Liver (tissue), 9 donors: ENCODE measurements around the gene SOCS3. TPM values are rescaled to one million over a fixed set of nuclear protein-coding genes. Genes with fewer than 3 reads are reported as not detected.

Experiments used
- DNase-seq: peaks from one replicate; pipeline ENCODE4 v3.0.0-alpha.2; 2017; ENCODE audit warnings: low spot score
- H3K27ac ChIP-seq, 2 donors: one replicate each; pipeline ENCODE4 v1.7.0; 2013; ENCODE audit warnings: inconsistent platforms in 2 of 2, low read length in 2 of 2, control low read depth in 1 of 2, low read depth in 1 of 2, mild to moderate bottlenecking in 1 of 2
- H3K27me3 ChIP-seq, 4 donors: one replicate each; pipeline versions ENCODE4 v1.6.1 to v1.7.0; 2013; ENCODE audit warnings: low read length in 3 of 4, inconsistent platforms in 1 of 4, mild to moderate bottlenecking in 1 of 4, moderate library complexity in 1 of 4; ENCODE audit not compliant: control insufficient read depth in 4 of 4, insufficient read depth in 4 of 4
- H3K36me3 ChIP-seq, 4 donors: one replicate each; pipeline versions ENCODE4 v1.6.1 to v1.7.0; 2013; ENCODE audit warnings: low read length in 3 of 4, mild to moderate bottlenecking in 3 of 4, low read depth in 1 of 4, moderate library complexity in 1 of 4; ENCODE audit not compliant: control insufficient read depth in 4 of 4, insufficient read depth in 3 of 4
- H3K4me1 ChIP-seq, 4 donors: one replicate each; pipeline versions ENCODE4 v1.6.1 to v1.7.0; 2013; ENCODE audit warnings: low read length in 3 of 4, mild to moderate bottlenecking in 3 of 4, moderate library complexity in 1 of 4; ENCODE audit not compliant: control insufficient read depth in 4 of 4, insufficient read depth in 4 of 4
- H3K4me3 ChIP-seq, 3 donors: one replicate each; pipeline versions ENCODE4 v1.6.1 to v1.7.0; 2013; ENCODE audit warnings: low read length in 3 of 3, control low read depth in 1 of 3, low read depth in 1 of 3, mild to moderate bottlenecking in 1 of 3
- H3K9ac ChIP-seq, 2 donors: one replicate each; pipeline ENCODE4 v1.7.0; 2013; ENCODE audit warnings: low read length in 2 of 2, mild to moderate bottlenecking in 2 of 2, moderate library complexity in 2 of 2, control low read depth in 1 of 2, low read depth in 1 of 2
- H3K9me3 ChIP-seq, 4 donors: one replicate each; pipeline versions ENCODE4 v1.6.1 to v1.7.0; 2013; ENCODE audit warnings: low read length in 3 of 4; ENCODE audit not compliant: control insufficient read depth in 4 of 4
- ATF3 ChIP-seq: IDR thresholded peaks from 2 replicates; pipeline ENCODE4 v1.6.1; 2016; ENCODE audit warnings: antibody characterized with exemption
- CTCF ChIP-seq: fragments of 150-350 bp; IDR thresholded peaks from 2 replicates; pipeline ENCODE4 v1.5.1; 2017; ENCODE audit warnings: improper control_type of control experiment, low read depth, low read length; ENCODE audit not compliant: missing input control
- EGR1 ChIP-seq, 2 donors: IDR thresholded peaks; 2 replicates each; pipeline ENCODE4 v1.6.1; 2016 to 2018; ENCODE audit warnings: antibody characterized with exemption in 2 of 2, low read depth in 2 of 2
- FOXA1 ChIP-seq: IDR thresholded peaks from 2 replicates; pipeline ENCODE4 v1.6.1; 2016; ENCODE audit warnings: antibody characterized with exemption
- FOXA2 ChIP-seq: IDR thresholded peaks from 2 replicates; pipeline ENCODE4 v1.6.1; 2016; ENCODE audit warnings: antibody characterized with exemption
- GABPA ChIP-seq, 2 donors: IDR thresholded peaks in 1 of 2; conservative IDR thresholded peaks in 1 of 2; 2 replicates each; pipeline ENCODE4 v1.6.1; 2016; ENCODE audit warnings: antibody characterized with exemption in 2 of 2, mild to moderate bottlenecking in 1 of 2, moderate library complexity in 1 of 2
- HNF4A ChIP-seq, 2 donors: conservative IDR thresholded peaks; 2 replicates each; pipeline ENCODE4 v1.6.1; 2016; ENCODE audit warnings: antibody characterized with exemption in 2 of 2, mild to moderate bottlenecking in 2 of 2
- HNF4G ChIP-seq: IDR thresholded peaks from 2 replicates; pipeline ENCODE4 v1.6.1; 2016; ENCODE audit warnings: antibody characterized with exemption
- JUND ChIP-seq, 2 donors: IDR thresholded peaks; 2 replicates each; pipeline ENCODE4 v1.6.1; 2016; ENCODE audit warnings: antibody characterized with exemption in 2 of 2
- MAX ChIP-seq: IDR thresholded peaks from 2 replicates; pipeline ENCODE4 v1.6.1; 2016; ENCODE audit warnings: antibody characterized with exemption
- NR2F2 ChIP-seq: IDR thresholded peaks from 2 replicates; pipeline ENCODE4 v1.6.1; 2016; ENCODE audit warnings: antibody characterized with exemption
- RAD21 ChIP-seq, 2 donors: IDR thresholded peaks; 2 replicates each; pipeline ENCODE4 v1.6.1; 2016; ENCODE audit warnings: antibody characterized with exemption in 2 of 2, mild to moderate bottlenecking in 2 of 2
- REST ChIP-seq: IDR thresholded peaks from 2 replicates; pipeline ENCODE4 v1.6.1; 2016; ENCODE audit warnings: antibody characterized with exemption, mild to moderate bottlenecking
- RXRA ChIP-seq, 2 donors: IDR thresholded peaks; 2 replicates each; pipeline ENCODE4 v1.6.1; 2017 to 2018; ENCODE audit warnings: antibody characterized with exemption in 2 of 2, mild to moderate bottlenecking in 1 of 2
- SP1 ChIP-seq: IDR thresholded peaks from 2 replicates; pipeline ENCODE4 v1.6.1; 2018; ENCODE audit warnings: antibody characterized with exemption, mild to moderate bottlenecking
- TAF1 ChIP-seq: conservative IDR thresholded peaks from 2 replicates; pipeline ENCODE4 v1.6.1; 2016; ENCODE audit warnings: antibody characterized with exemption, mild to moderate bottlenecking
- YY1 ChIP-seq: IDR thresholded peaks from 2 replicates; pipeline ENCODE4 v1.6.1; 2016; ENCODE audit warnings: antibody characterized with exemption, mild to moderate bottlenecking
- ZBTB33 ChIP-seq: IDR thresholded peaks from 2 replicates; pipeline ENCODE4 v1.6.1; 2016; ENCODE audit warnings: antibody characterized with exemption
- WGBS: extraction: QIAGEN DNeasy Blood & Tissue Kit; methylation state at CpG from one replicate; pipeline ENCODE4 v1.1.7; 2013; 5-methylcytosine and 5-hydroxymethylcytosine counted together
- polyA plus RNA-seq, 2 donors: library from polyadenylated mRNA; stranded (reverse) in 1 of 2; unstranded in 1 of 2; fragments of 200-250 nt in 1 of 2; fragments of >200 nt in 1 of 2; fragmentation: Nextera tagmentation in 1 of 2; extraction: Ambion mirVana in 1 of 2; gene quantifications; one replicate each; pipeline versions ENCODE4 v1.2.1 to v1.2.3, GENCODE V29; 2013 to 2015
- total RNA-seq, 2 donors: library from RNA; depleted of rRNA; stranded (reverse); fragments of >200 nt; gene quantifications; one replicate each; pipeline ENCODE4 v1.2.3, GENCODE V29; 2014
- donor health status: healthy.
- donor health status: healthy.
- donor health status: healthy.
- donor health status: healthy.
- donor health status: healthy.

Gene SOCS3
- total RNA-seq (10 to 100 TPM; 16.1 to 48.0 TPM), polyA plus RNA-seq (10 to 100 TPM; 12.2 to 20.5 TPM)

- TF ChIP-seq RAD21 (IDR thresholded peaks at IDR 0.05): peak; percentile 6 to 23
- TF ChIP-seq GABPA (IDR thresholded peaks at IDR 0.05 in 1 of 2, conservative IDR thresholded peaks at IDR 0.05 in 1 of 2): no peak
- TF ChIP-seq RXRA (IDR thresholded peaks at IDR 0.05): peak; percentile 37 to 50
- TF ChIP-seq ZBTB33: no peak
- peak; percentile 24 for TF ChIP-seq TAF1
- TF ChIP-seq SP1: peak; percentile 72
- TF ChIP-seq JUND (IDR thresholded peaks at IDR 0.05): peak in 1 of 2 donors; percentile 30
- TF ChIP-seq HNF4G: no peak
- TF ChIP-seq MAX: no peak
- TF ChIP-seq REST: peak; percentile 39
- no peak for TF ChIP-seq CTCF
- TF ChIP-seq EGR1 (IDR thresholded peaks at IDR 0.05; ENCODE audit: low read depth in 2 of 2): peak in 1 of 2 donors; percentile 51
- TF ChIP-seq FOXA1: no peak
- no peak for TF ChIP-seq ATF3
- peak; percentile 59 for TF ChIP-seq YY1
- TF ChIP-seq FOXA2: no peak
- TF ChIP-seq HNF4A (conservative IDR thresholded peaks at IDR 0.05): peak in 1 of 2 donors; percentile 43
- no peak for TF ChIP-seq NR2F2
- Histone ChIP-seq H3K27me3 (no peaks in the 10 kb centered on the region), H3K9me3 (no peaks in the 10 kb centered on the region), H3K27ac (peak within 1 kb of the TSS; percentile 83 to 90), H3K4me3 (peak within 1 kb of the TSS; percentile 74 to 98 (median 92)), H3K36me3 (peaks cover 0 to 16% (median 6%) of the 10 kb centered on the region in 4 donors), H3K4me1 (peaks cover 6 to 38% (median 27%) of the 10 kb centered on the region in 4 donors), H3K9ac (peak within 1 kb of the TSS; percentile 32 to 87)
- WGBS: under 1% methylated on average over 59 of the region's 59 CpGs
- DNase-seq: peak; percentile 71
These were observed at the start of gene SOCS3 for GRCh38 chr17:78359997-78360370. SOCS3 (minus strand) TSS chr17:78360077; CDS start chr17:78359095, 982 bp downstream.
